Mesenchymal stem cell (in vitro differentiated cells and primary cell): ENCODE measurements around the gene MAU2.
A peak's percentile ranks its signal among the peaks of the same experiment; 100 is the strongest.

ENCODE experiments used
- DNase-seq: peaks from one replicate; pipeline ENCODE4 v3.0.0-alpha.2; 2013
- H2AFZ ChIP-seq: one replicate; pipeline ENCODE4 v1.6.1; 2013; ENCODE audit warnings: low read depth, mild to moderate bottlenecking, control low read depth, inconsistent platforms, low read length, moderate library complexity
- H2AK5ac ChIP-seq: 2 replicates; pipeline ENCODE4 v1.6.1; 2013; ENCODE audit warnings: low read length, moderate library complexity, mild to moderate bottlenecking, inconsistent platforms; ENCODE audit not compliant: severe bottlenecking
- H2BK120ac ChIP-seq: one replicate; pipeline ENCODE4 v1.6.1; 2013; ENCODE audit warnings: low read depth, mild to moderate bottlenecking, inconsistent platforms, low read length, moderate library complexity
- H2BK12ac ChIP-seq, 2 experiments: one replicate each; pipeline ENCODE4 v1.6.1; 2013; ENCODE audit warnings: inconsistent platforms in 2 of 2, low read length in 2 of 2, mild to moderate bottlenecking in 2 of 2, moderate library complexity in 2 of 2, control low read depth in 1 of 2
- H2BK15ac ChIP-seq: one replicate; pipeline ENCODE4 v1.6.1; 2013; ENCODE audit warnings: mild to moderate bottlenecking, low read depth, inconsistent platforms; ENCODE audit not compliant: poor library complexity, severe bottlenecking
- H2BK5ac ChIP-seq: 2 replicates; pipeline ENCODE4 v1.6.1; 2013; ENCODE audit warnings: low read depth, mild to moderate bottlenecking, low read length, control low read depth, inconsistent platforms; ENCODE audit not compliant: poor library complexity, severe bottlenecking
- H3K14ac ChIP-seq, 2 experiments: one replicate each; pipeline ENCODE4 v1.6.1; 2013; ENCODE audit warnings: inconsistent platforms in 2 of 2, low read length in 2 of 2, control low read depth in 1 of 2, mild to moderate bottlenecking in 1 of 2, moderate library complexity in 1 of 2
- H3K18ac ChIP-seq, 2 experiments: one replicate each; pipeline ENCODE4 v1.6.1; 2013; ENCODE audit warnings: inconsistent platforms in 2 of 2, low read length in 2 of 2, control low read depth in 1 of 2, low read depth in 1 of 2, mild to moderate bottlenecking in 1 of 2
- H3K23ac ChIP-seq, 2 experiments: one replicate each; pipeline ENCODE4 v1.6.1; 2013; ENCODE audit warnings: inconsistent platforms in 2 of 2, low read length in 2 of 2, mild to moderate bottlenecking in 2 of 2, moderate library complexity in 2 of 2, control low read depth in 1 of 2
- H3K27ac ChIP-seq: 2 replicates; pipeline ENCODE4 v1.5.1; 2013; ENCODE audit warnings: mild to moderate bottlenecking, moderate library complexity, low read length, control low read depth, inconsistent platforms; ENCODE audit not compliant: poor library complexity, severe bottlenecking
- H3K27me3 ChIP-seq, 2 experiments: 2 replicates each; pipeline versions ENCODE4 v1.6.1 to v1.7.0; 2013; ENCODE audit warnings: low read length in 2 of 2, mild to moderate bottlenecking in 2 of 2, moderate library complexity in 2 of 2, control low read depth in 1 of 2, inconsistent platforms in 1 of 2; ENCODE audit not compliant: control insufficient read depth in 1 of 2, insufficient read depth in 1 of 2
- H3K36me3 ChIP-seq, 2 experiments: 2 replicates each; pipeline versions ENCODE4 v1.6.1 to v1.7.0; 2013; ENCODE audit warnings: low read length in 2 of 2, control low read depth in 1 of 2, inconsistent platforms in 1 of 2, low read depth in 1 of 2, mild to moderate bottlenecking in 1 of 2; ENCODE audit not compliant: insufficient read depth in 2 of 2, control insufficient read depth in 1 of 2
- H3K4ac ChIP-seq, 2 experiments: one replicate each; pipeline ENCODE4 v1.6.1; 2013; ENCODE audit warnings: inconsistent platforms in 2 of 2, low read length in 2 of 2, mild to moderate bottlenecking in 2 of 2, moderate library complexity in 2 of 2, control low read depth in 1 of 2, low read depth in 1 of 2
- H3K4me1 ChIP-seq: 2 replicates; pipeline ENCODE4 v1.6.1; 2013; ENCODE audit warnings: low read depth, low read length, control low read depth; ENCODE audit not compliant: control insufficient read depth, insufficient read depth
- H3K4me2 ChIP-seq: 2 replicates; pipeline ENCODE4 v1.6.1; 2013; ENCODE audit warnings: low read length, mild to moderate bottlenecking, inconsistent platforms; ENCODE audit not compliant: poor library complexity, severe bottlenecking
- H3K4me3 ChIP-seq, 2 experiments: 2 replicates each; pipeline versions ENCODE4 v1.5.1 to v1.7.0; 2013; ENCODE audit warnings: low read length in 2 of 2, mild to moderate bottlenecking in 2 of 2, control low read depth in 1 of 2, low read depth in 1 of 2; ENCODE audit not compliant: insufficient read depth in 1 of 2
- H3K79me1 ChIP-seq: replicated peaks from 2 replicates; pipeline ENCODE4 v1.6.1; 2013; ENCODE audit warnings: mild to moderate bottlenecking, control low read depth, low read length, inconsistent platforms; ENCODE audit not compliant: poor library complexity, severe bottlenecking
- H3K9ac ChIP-seq: 2 replicates; pipeline ENCODE4 v1.7.0; 2013; ENCODE audit warnings: mild to moderate bottlenecking, low read length, moderate library complexity
- H3K9me3 ChIP-seq: 2 replicates; pipeline ENCODE4 v1.7.0; 2013; ENCODE audit warnings: mild to moderate bottlenecking, low read length; ENCODE audit not compliant: control insufficient read depth
- H4K8ac ChIP-seq: one replicate; pipeline ENCODE4 v1.6.1; 2013; ENCODE audit warnings: inconsistent platforms, mild to moderate bottlenecking, low read length, moderate library complexity
- H4K91ac ChIP-seq: one replicate; pipeline ENCODE4 v1.6.1; 2013; ENCODE audit warnings: mild to moderate bottlenecking, low read length, inconsistent platforms
- WGBS: methylation state at CpG from one replicate; pipeline ENCODE4 v1.1.7; 2013; ENCODE audit warnings: mixed read lengths; 5-methylcytosine and 5-hydroxymethylcytosine counted together

Gene MAU2

GRCh38 chr19:19381007-19381926 lies 60.6 kb downstream of the MAU2 start:
- no peak for DNase-seq
- no peaks in the 10 kb centered on the region for H3K27me3 ChIP-seq
- WGBS = 86% methylated on average over 10 of the region's 11 CpGs

GRCh38 chr19:19382118-19382517 lies 61.5 kb downstream of the MAU2 start:
- H3K9ac ChIP-seq = no peak overlapping the region
- no peak overlapping the region for H4K8ac ChIP-seq
- H3K4me3 ChIP-seq = no peak overlapping the region
- no peak for DNase-seq
- H4K91ac ChIP-seq = no peak overlapping the region
- H3K9me3 ChIP-seq = no peaks in the 10 kb centered on the region
- WGBS = 95% methylated on average over 8 of the region's 8 CpGs
- no peak overlapping the region for H3K14ac ChIP-seq
- no peaks in the 10 kb centered on the region for H3K27me3 ChIP-seq
- H3K27ac ChIP-seq = no peak overlapping the region
- H2BK12ac ChIP-seq = no peak overlapping the region
- H3K4ac ChIP-seq = no peak overlapping the region
- H3K79me1 ChIP-seq = peaks cover 18% of the 10 kb centered on the region
- H3K4me2 ChIP-seq = no peak overlapping the region
- H2AFZ ChIP-seq = no peak overlapping the region
- no peak overlapping the region for H2BK15ac ChIP-seq
- H3K4me1 ChIP-seq = peaks cover 9% of the 10 kb centered on the region
- no peak overlapping the region for H2BK120ac ChIP-seq
- no peak overlapping the region for H2AK5ac ChIP-seq
- no peak overlapping the region for H2BK5ac ChIP-seq
- no peak overlapping the region for H3K18ac ChIP-seq
- no peak overlapping the region for H3K23ac ChIP-seq
- H3K36me3 ChIP-seq = no peaks in the 10 kb centered on the region

More at GRCh38 chr19:19381007-19381926, 60.6 kb downstream of the MAU2 start:
- Histone ChIP-seq H2BK15ac (no peak overlapping the region), H3K9me3 (no peaks in the 10 kb centered on the region), H2BK12ac (no peak overlapping the region), H3K4me2 (no peak overlapping the region), H3K27ac (no peak overlapping the region), H3K23ac (no peak overlapping the region), H3K4me1 (peaks cover 5% of the 10 kb centered on the region), H2AFZ (no peak overlapping the region), H2BK120ac (no peak overlapping the region), H3K79me1 (peaks cover 10% of the 10 kb centered on the region), H3K36me3 (no peaks in the 10 kb centered on the region), H2BK5ac (no peak overlapping the region), H3K4ac (no peak overlapping the region), H3K4me3 (no peak overlapping the region), H2AK5ac (no peak overlapping the region), H3K18ac (no peak overlapping the region), H3K14ac (no peak overlapping the region), H4K91ac (no peak overlapping the region), H4K8ac (no peak overlapping the region), H3K9ac (no peak overlapping the region)

- WGBS = 93% methylated on average over 13 of the region's 13 CpGs
- peak overlapping the region; percentile 96 for H4K8ac ChIP-seq
These were observed 63.9 kb downstream of the MAU2 start for GRCh38 chr19:19384486-19384885.

GRCh38 chr19:19385131-19385895 lies 64.7 kb downstream of the MAU2 start:
- H3K27ac ChIP-seq = peak overlapping the region; percentile 8
- WGBS = 2% methylated on average over 72 of the region's 75 CpGs
- peak overlapping the region; percentile 31 for H2AFZ ChIP-seq
- no peak overlapping the region for H2AK5ac ChIP-seq
- peak overlapping the region; percentile 96 for H4K8ac ChIP-seq
- peak overlapping the region; percentile 78 to 87 for H3K4ac ChIP-seq
- H2BK5ac ChIP-seq = no peak overlapping the region
- H2BK120ac ChIP-seq = peak overlapping the region; percentile 94
- H3K18ac ChIP-seq = peak overlapping the region; percentile 78 to 89
- no peak overlapping the region for H2BK12ac ChIP-seq
- H3K9me3 ChIP-seq = no peaks in the 10 kb centered on the region
- H3K79me1 ChIP-seq = peaks cover 39% of the 10 kb centered on the region
- H3K4me1 ChIP-seq = peaks cover 14% of the 10 kb centered on the region
- H3K4me3 ChIP-seq = peak overlapping the region; percentile 92
- no peaks in the 10 kb centered on the region for H3K36me3 ChIP-seq
- H3K14ac ChIP-seq = peak overlapping the region in 1 of 2 experiments; percentile 36
- H4K91ac ChIP-seq = peak overlapping the region; percentile 86
- H3K23ac ChIP-seq = no peak overlapping the region
- no peaks in the 10 kb centered on the region for H3K27me3 ChIP-seq
- peak overlapping the region; percentile 55 for H3K4me2 ChIP-seq
- H3K9ac ChIP-seq = peak overlapping the region; percentile 97
- no peak overlapping the region for H2BK15ac ChIP-seq
- peak; percentile 100 for DNase-seq

More at GRCh38 chr19:19384486-19384885, 63.9 kb downstream of the MAU2 start:
- Histone ChIP-seq H2AK5ac (peak overlapping the region; percentile 82), H3K14ac (no peak overlapping the region), H2AFZ (no peak overlapping the region), H3K18ac (peak overlapping the region in 1 of 2 experiments; percentile 89), H3K4me2 (peak overlapping the region; percentile 40), H2BK12ac (no peak overlapping the region), H3K4ac (peak overlapping the region in 1 of 2 experiments; percentile 21), H3K9ac (peak overlapping the region; percentile 92), H2BK120ac (peak overlapping the region; percentile 94), H2BK15ac (no peak overlapping the region), H3K79me1 (peaks cover 33% of the 10 kb centered on the region), H3K27me3 (no peaks in the 10 kb centered on the region), H2BK5ac (no peak overlapping the region), H3K4me1 (peaks cover 12% of the 10 kb centered on the region), H3K23ac (peak overlapping the region in 1 of 2 experiments; percentile 31), H3K27ac (no peak overlapping the region), H4K91ac (no peak overlapping the region), H3K36me3 (no peaks in the 10 kb centered on the region), H3K9me3 (no peaks in the 10 kb centered on the region), H3K4me3 (peak overlapping the region in 1 of 2 experiments; percentile 79)
- DNase-seq = no peak
